ENCODE measurements around the gene HTR1D.

The HTR1D gene

GRCh38 chr1:23149114-23149513, 68.2 kb downstream of the HTR1D start:
- DNase-seq: no peak

GRCh38 chr1:23148084-23148483, 69.2 kb downstream of the HTR1D start:
- DNase-seq: no peak
